ENCODE measurements around the gene GRIP1.

Gene GRIP1

DNA sequence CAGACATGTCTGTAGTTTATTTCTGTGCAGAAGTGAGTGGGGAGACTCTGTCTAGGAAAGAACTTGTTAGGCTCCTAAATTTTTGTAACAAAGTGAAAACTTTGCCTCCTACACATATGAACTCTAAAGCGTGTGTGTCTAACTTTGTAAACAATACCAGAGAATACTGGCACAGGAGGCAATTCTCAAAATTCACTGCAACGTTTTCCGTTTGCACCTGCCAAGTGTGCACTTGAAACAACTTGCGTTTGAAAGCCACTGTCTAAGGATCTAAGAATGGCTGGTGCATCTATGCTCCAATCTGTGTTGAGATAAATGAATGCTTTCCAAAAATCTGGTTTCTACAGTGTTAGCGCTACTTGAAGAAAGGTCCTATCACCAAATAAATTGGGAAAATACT is 15.3 kb downstream of the GRIP1 start:
- H3K4me3 ChIP-seq (ENCODE audit: low read depth, low read length) = no peak overlapping the region
- TF ChIP-seq, protein P1, sequence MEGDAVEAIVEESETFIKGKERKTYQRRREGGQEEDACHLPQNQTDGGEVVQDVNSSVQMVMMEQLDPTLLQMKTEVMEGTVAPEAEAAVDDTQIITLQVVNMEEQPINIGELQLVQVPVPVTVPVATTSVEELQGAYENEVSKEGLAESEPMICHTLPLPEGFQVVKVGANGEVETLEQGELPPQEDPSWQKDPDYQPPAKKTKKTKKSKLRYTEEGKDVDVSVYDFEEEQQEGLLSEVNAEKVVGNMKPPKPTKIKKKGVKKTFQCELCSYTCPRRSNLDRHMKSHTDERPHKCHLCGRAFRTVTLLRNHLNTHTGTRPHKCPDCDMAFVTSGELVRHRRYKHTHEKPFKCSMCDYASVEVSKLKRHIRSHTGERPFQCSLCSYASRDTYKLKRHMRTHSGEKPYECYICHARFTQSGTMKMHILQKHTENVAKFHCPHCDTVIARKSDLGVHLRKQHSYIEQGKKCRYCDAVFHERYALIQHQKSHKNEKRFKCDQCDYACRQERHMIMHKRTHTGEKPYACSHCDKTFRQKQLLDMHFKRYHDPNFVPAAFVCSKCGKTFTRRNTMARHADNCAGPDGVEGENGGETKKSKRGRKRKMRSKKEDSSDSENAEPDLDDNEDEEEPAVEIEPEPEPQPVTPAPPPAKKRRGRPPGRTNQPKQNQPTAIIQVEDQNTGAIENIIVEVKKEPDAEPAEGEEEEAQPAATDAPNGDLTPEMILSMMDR (IDR thresholded peaks at IDR 0.05; ENCODE audit: low read depth, low read length) = no peak

DNA sequence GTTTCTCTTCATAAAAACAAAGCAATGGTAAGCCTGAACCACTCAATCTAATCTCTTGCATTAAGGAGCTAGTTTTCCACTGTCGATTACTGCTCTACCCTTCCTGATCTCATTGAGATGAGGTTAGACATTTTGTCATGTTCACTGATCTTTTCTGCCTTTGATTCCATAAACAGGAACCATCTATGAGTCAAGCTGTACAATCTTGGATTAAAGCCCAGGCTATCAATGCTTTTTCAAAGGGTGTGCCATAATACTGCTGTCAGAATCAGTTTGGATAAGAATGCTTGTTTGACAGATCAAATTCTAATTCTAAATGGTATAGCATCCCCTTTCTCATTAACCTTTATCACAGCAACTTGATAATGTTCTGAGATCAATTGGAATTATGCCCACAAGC is 16.1 kb downstream of the GRIP1 start:
- TF ChIP-seq, protein P1 (IDR thresholded peaks at IDR 0.05; ENCODE audit: low read depth, low read length) = no peak
- H3K4me3 ChIP-seq (ENCODE audit: low read depth, low read length) = no peak overlapping the region

DNA sequence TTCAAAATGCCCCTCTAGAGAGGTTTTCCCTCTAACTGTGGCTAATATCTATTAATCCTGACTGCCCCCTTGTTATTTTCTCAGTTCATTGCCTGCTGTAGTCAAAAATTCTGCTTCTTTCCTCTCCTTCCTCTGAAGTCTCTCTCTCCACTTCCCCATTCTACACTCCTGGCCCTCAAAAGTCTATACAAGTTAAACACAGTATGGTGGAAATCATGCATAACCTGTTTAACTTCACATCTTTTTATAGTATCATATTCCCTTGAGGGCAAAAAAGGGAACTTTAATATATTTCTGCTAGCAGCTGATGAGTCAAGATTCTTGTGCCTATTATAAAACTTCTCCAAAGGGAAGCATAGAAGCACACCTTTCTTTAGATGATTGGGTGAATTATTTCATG is 16.7 kb downstream of the GRIP1 start:
- TF ChIP-seq, protein P1 (IDR thresholded peaks at IDR 0.05; ENCODE audit: low read depth, low read length) = no peak
- H3K4me3 ChIP-seq (ENCODE audit: low read depth, low read length) = no peak overlapping the region

DNA sequence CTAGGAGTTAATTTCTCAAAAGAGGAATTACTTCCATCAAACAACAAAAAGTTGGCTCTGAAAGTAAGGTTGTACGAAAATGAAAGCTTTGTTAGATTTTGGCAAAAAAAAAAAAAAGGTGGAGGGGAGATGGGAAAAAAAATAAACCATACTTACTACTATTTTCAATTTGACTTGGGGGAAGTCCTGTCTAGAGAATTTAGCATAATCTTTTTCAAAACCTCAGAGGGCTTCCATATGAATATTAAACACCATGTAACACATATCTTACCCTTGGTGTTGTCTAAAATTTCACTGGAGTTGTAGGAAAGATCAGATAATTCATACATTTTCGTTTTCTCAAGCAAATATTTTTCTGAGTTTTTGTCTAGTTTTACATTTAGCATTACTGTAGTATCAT is 17.5 kb downstream of the GRIP1 start:
- no peak overlapping the region for H3K4me3 ChIP-seq (ENCODE audit: low read depth, low read length)
- TF ChIP-seq, protein P1 (IDR thresholded peaks at IDR 0.05; ENCODE audit: low read depth, low read length) = no peak

DNA sequence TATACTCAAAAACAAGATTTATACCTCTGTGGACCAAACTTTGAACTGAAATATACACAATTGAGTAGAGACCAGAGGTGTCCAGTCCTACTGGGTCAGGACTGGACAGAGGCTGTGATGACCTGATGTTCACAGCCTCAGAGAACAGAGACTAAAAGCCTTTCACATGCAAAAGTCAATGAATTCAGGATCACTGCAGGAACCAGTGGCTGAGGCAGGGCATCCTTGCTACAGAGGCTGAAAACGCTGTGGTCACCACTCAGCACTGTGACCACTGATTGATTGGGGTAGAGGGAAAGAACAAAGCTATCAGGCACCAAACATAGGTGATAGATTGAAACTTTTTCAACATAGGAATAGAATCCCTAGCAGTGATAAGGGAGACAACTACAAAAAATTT is 25.1 kb downstream of the GRIP1 start:
- H3K4me3 ChIP-seq (ENCODE audit: low read depth, low read length) = no peak overlapping the region
- TF ChIP-seq, protein P1 (IDR thresholded peaks at IDR 0.05; ENCODE audit: low read depth, low read length) = no peak

DNA sequence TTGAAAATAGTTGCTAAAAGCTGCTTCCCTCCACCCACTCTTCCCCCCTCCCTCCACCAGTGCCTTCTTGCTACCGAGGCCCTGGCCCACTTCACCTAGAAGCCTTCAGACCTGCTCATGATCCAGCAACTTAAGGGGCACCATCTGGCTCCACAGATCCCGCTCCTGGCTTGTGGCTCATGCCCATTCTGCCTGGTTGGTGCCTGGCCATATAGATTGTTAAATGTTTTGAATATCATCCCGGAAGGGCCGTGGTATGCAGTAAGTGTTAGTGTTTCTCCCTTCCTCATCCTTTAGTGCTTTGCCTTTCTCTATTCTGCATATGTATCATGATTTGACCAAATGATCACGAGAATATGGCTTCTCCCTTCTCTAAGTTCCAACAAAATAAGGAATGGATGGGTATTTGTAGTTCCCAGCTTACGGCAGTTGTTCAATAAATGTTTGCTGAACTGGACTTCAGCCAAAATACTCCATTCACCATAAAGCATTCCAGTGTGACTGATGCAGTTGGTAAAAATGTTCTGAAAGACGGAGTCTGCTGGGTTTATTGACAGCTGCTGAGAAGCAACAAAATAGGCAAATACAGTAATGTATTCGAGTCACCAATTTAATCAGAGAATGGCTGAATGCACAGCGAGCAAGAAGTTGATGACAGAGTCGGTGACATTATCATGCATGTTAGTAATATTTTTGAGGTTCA is 30.7 kb downstream of the GRIP1 start:
- TF ChIP-seq, protein P1 (IDR thresholded peaks at IDR 0.05; ENCODE audit: low read depth, low read length) = no peak

DNA sequence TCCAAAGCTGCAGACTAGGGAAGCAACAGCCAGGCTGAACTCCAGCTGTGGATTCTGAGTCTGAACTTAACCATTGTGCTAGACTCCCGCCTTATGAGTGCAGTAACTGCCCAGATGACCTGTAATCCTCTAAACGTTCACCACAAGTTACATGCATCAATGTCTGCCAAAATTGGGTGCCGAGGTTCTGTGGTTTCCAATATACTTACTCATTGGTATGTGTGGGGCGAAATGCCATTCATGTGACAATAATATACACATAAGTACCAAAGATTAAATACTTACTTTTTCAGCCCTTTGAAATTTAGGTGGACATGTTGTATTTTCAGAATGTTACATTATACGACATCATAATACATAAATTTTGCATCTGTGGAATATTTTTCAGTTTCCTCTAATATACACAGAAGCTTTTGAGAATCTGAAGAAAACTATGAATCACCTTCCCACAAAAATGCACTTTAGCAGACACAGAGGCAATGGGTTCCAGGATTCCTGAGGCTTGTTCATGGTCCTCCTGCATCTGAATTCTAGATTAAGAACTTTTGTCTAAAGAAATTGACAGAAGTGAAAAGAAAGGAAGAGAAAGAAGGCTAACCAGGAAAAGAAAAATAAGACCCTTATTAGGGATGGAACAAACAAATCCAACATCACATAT is 31.7 kb downstream of the GRIP1 start:
- H3K4me3 ChIP-seq (ENCODE audit: low read depth, low read length) = no peak overlapping the region
- TF ChIP-seq, protein P1 (IDR thresholded peaks at IDR 0.05; ENCODE audit: low read depth, low read length) = no peak

More for the DNA sequence above, 30.7 kb downstream of the GRIP1 start:
- no peak overlapping the region for H3K4me3 ChIP-seq (ENCODE audit: low read depth, low read length)
